ENCODE data around the gene DOK5.

DNA sequence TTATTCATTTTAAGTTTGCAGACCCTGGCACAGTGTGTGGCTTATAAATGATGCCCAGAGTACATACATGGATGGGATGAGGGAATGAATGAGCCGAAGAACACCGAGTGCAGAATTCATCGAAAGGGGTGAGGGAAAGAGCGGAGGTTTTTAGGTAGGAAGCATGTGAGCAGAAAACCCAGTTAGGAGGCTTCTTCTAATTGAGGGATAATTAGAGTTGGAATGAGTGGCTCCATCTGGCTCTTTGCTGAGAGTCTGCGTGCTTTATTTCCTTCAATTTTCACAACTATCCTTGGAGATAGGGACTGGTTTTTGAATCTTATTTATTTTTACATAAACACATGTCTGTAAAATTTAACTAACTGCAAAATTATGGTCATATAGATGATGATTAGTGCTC, 150.7 kb downstream of the DOK5 start:
- TF ChIP-seq, protein P1, sequence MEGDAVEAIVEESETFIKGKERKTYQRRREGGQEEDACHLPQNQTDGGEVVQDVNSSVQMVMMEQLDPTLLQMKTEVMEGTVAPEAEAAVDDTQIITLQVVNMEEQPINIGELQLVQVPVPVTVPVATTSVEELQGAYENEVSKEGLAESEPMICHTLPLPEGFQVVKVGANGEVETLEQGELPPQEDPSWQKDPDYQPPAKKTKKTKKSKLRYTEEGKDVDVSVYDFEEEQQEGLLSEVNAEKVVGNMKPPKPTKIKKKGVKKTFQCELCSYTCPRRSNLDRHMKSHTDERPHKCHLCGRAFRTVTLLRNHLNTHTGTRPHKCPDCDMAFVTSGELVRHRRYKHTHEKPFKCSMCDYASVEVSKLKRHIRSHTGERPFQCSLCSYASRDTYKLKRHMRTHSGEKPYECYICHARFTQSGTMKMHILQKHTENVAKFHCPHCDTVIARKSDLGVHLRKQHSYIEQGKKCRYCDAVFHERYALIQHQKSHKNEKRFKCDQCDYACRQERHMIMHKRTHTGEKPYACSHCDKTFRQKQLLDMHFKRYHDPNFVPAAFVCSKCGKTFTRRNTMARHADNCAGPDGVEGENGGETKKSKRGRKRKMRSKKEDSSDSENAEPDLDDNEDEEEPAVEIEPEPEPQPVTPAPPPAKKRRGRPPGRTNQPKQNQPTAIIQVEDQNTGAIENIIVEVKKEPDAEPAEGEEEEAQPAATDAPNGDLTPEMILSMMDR (IDR thresholded peaks at IDR 0.05) = no peak
- TF ChIP-seq POLR2A (IDR thresholded peaks at IDR 0.05) = no peak

Data from uterus (tissue), 2 donors.